HG02678 (cell line): ENCODE measurements around the gene UST.
"Not testable (repeated sequence)": the region's sequence is repeated elsewhere in the genome, so short reads cannot be mapped to it uniquely, and the experiment has no call there.

ENCODE experiments used
- ATAC-seq: cut with Tn5 transposase; IDR thresholded peaks from one replicate; pipeline ENCODE4 v1.9.1; 2021; ENCODE audit warnings: mild to moderate bottlenecking, moderate library complexity; ENCODE audit not compliant: unreplicated experiment

The UST gene

GRCh38 chr6:149098700-149099276 is 352.0 kb downstream of the UST start:
- no peak for ATAC-seq

GRCh38 chr6:149102324-149102723 is 355.5 kb downstream of the UST start:
- ATAC-seq = no peak

DNA sequence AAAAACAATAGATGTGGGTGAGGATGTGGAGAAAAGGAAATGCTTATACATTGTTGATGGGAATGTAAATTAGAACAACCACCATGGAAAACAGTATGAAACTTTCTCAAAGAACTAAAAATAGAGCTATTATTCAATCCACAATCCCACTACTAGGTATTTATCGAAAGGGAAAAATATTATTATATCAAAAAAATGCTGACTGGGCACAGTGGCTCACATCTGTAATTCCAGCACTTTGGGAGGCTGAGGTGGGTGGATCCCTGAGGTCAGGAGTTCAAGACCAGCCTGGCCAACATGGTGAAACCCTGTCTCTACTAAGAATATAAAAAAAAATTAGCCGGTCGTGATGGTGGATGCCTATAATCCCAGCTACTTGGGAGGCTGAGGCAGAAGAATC is 357.1 kb downstream of the UST start:
- ATAC-seq = not testable (repeated sequence)

GRCh38 chr6:149107520-149107919 is 360.7 kb downstream of the UST start:
- ATAC-seq = no peak

- no peak for ATAC-seq
Measured at GRCh38 chr6:149108038-149108748, 361.4 kb downstream of the UST start.

GRCh38 chr6:149108749-149109100 is 361.9 kb downstream of the UST start:
- no peak for ATAC-seq

- ATAC-seq = no peak
Measured at GRCh38 chr6:149109397-149110070, 362.7 kb downstream of the UST start.

- ATAC-seq = no peak
Measured at GRCh38 chr6:149111556-149112115, 364.8 kb downstream of the UST start.

DNA sequence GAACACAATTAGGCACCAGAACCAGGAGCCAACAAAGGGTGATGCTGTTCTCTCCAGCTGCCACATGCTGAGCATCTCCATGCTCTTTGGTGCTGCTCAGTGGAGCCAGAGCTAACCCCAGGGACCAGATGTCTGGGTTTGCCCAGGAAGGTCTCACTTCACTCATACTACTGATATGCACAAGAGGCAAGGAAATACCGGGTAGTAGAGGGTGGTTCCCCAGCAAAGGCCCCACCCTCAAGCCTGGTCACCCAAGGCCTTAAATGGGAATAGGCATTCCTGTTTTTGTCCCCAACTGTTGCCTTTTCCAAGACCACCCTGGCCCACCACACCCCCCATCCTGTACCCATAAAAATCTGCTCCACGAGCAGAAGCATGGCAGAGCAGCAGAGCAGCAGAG is 366.1 kb downstream of the UST start:
- no peak for ATAC-seq

DNA sequence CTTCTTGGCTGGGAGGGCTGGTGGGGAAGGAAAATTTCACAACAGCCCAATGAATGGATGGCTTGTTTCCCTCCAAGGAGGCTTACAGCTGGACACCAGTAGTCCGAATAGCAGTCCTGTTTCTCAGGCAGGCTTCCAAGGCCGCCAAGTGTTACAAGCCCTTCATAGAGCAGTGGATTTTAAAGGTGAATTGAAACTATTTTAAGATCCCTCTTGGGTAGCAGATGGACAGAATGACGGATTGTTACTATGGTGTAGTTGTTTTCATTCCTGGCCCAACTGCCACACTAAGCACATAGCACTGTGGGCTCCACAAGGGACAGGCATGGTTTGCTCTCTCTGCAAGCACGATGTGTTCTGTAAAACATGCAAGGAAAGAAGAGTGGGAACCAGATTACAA is 367.3 kb downstream of the UST start:
- ATAC-seq = no peak

DNA sequence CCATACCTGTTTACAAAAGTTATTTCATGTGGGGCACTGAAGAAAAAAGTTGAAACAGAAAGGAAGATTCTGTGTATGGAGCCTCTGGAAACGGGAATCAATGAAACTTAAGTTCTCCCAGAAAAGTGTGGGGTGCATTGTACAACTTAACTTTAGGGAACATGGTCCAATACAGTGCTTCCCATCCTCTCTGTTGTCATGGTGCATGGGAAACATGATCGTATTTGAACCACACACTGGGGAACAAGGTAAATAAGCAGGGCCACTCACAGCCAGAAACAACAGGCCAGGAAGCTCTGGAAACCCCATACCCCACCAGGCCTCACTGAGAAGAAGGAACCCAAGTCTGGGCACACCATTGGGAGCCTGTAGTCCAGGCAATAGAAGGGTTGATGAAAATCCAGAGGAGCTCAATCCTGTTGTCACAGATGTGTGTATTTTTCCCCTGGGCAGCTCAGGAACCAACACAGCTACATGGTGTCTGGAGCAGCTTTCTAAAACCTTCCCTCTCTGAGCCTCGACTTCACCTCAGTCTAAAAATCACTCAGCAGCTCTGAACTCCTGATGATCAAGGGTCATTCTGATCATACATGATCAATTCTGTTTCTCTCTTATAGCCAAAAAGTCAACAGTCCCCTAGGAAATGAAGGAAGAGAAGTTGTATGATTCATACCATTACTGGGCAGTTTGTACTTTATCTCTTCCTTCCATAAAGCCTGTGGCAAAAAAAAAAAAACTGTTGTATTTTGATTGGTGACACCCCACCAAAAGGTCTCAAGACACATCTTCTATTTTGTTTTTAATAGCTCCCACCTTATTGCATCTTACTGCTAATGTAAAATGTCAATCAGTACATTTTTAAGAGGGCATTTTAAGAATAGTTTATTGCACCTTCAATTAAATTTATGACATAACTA is 372.2 kb downstream of the UST start:
- no peak for ATAC-seq

DNA sequence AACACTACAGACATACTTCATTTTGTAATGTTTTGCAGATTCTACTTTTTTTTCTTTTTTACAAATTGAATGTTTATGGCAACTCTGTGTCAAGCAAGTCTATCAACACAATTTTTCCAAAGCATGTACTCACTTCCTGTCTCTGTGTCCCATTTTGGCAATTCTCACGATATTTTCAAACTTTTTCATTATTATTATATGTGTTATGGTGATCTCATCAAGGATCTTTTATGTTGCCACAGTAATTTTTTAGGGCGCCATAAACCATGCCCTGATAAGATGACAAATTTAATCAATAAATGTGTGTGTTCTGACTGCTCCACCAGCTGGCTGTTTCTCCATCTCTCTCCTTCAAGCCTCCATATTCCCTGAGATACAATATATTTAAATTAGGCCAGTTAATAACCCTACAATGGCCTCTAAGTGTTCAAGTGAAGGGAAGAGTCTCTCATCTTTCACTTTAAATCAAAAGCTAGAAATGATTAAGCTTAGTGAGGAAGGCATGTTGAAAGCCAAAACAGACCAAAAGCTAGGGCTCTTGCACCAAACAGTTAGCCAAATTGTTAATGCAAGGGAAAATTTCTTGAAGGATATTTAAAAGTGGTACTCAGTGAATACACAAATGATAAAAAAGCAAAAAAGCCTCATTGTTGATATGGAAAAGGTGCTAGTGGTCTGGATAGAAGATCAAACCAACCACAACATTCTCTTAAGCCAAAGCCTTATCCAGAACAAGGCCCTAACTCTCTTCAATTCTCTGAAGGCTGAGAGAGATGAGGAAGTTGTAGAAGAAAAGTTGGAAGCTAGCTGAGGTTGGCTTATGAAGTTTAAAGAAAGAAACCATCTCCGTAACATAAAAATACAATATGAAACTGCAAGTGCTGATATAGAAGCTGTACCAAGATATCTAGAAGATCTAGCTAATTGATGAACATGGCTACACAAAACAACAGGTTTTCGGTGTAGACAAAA is 376.3 kb downstream of the UST start:
- ATAC-seq = no peak

DNA sequence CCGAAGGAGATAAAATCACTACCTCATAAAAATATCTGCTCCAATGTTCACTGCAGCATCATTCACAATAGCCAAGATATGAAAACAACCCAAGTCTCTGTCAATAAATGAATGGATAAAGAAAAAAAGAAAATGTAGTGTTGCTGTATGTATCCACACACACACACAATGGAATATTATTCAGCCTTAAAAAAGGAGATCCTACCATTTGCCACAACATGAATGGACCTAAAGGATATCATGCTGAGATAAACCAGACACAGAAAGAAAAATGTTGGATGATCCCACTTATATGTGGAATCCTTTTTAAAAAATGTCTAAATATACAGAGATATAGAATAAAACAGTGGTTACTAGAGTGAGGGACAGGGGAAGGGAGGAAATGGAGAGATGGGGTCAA is 378.5 kb downstream of the UST start:
- no peak for ATAC-seq
